ENCODE measurements around the gene ERBB4. TPM values are rescaled to one million over a fixed set of nuclear protein-coding genes. Genes with fewer than 3 reads are reported as not detected.

The ERBB4 gene
- total RNA-seq, 1 donor from 2014 or later = 0.36 TPM

DNA sequence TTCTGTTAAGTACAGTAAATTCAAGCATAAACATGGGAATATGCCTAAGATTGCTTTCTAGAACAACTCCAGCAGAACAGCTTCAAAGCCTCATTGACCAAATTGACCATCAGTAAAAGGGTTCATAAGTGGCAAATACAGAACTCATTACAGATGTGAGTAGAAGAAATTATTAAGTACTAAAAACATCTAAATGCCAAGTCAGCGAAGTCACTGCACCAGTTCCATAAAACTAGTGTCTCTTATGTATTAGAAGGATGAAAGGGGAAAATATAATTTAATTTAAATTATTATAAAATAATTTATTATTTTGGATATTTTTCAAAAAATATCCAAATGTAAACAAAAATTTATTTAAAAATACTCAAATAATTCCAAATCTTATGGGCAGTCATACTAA lies 553.2 kb downstream of the ERBB4 start:
- no peak overlapping the region for H3K27ac Mint-ChIP-seq (ENCODE audit: unreplicated experiment)

DNA sequence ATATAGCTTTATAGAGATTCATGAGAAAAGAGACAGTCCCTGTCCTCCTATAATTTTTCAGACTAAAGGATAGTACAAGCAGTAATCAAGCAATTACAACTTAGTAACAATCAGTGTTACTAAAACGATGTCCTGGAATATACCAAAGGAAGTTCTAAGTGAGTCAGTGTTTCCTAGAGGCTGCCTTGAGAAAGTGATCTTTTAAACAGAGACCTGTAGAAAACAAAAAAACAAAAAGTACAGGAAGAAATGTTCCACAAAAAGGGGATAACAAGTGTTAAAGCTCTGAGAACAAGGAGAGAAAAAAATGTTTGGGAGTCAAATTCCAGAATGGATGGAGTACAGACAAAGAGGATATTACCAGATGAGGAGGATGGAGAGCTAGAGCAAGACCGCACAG lies 556.4 kb downstream of the ERBB4 start:
- H3K4me1 Mint-ChIP-seq (ENCODE audit: unreplicated experiment) = peaks cover 3% of the 10 kb centered on the region
- no peak overlapping the region for H3K27ac Mint-ChIP-seq (ENCODE audit: unreplicated experiment)
- TF ChIP-seq, protein P1, sequence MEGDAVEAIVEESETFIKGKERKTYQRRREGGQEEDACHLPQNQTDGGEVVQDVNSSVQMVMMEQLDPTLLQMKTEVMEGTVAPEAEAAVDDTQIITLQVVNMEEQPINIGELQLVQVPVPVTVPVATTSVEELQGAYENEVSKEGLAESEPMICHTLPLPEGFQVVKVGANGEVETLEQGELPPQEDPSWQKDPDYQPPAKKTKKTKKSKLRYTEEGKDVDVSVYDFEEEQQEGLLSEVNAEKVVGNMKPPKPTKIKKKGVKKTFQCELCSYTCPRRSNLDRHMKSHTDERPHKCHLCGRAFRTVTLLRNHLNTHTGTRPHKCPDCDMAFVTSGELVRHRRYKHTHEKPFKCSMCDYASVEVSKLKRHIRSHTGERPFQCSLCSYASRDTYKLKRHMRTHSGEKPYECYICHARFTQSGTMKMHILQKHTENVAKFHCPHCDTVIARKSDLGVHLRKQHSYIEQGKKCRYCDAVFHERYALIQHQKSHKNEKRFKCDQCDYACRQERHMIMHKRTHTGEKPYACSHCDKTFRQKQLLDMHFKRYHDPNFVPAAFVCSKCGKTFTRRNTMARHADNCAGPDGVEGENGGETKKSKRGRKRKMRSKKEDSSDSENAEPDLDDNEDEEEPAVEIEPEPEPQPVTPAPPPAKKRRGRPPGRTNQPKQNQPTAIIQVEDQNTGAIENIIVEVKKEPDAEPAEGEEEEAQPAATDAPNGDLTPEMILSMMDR (IDR thresholded peaks at IDR 0.05; ENCODE audit: unreplicated experiment) = no peak
- H3K36me3 Mint-ChIP-seq (ENCODE audit: low read depth, unreplicated experiment) = no peaks in the 10 kb centered on the region
- H3K4me3 Mint-ChIP-seq (ENCODE audit: unreplicated experiment) = no peak overlapping the region
- DNase-seq (ENCODE audit: low spot score) = no peak
- peaks cover 2% of the 10 kb centered on the region for H3K27me3 Mint-ChIP-seq (ENCODE audit: unreplicated experiment)
- H3K9me3 Mint-ChIP-seq (ENCODE audit: unreplicated experiment) = no peaks in the 10 kb centered on the region

More for the DNA sequence above, 553.2 kb downstream of the ERBB4 start:
- Mint-ChIP-seq H3K4me1 (ENCODE audit: unreplicated experiment) (peaks cover 3% of the 10 kb centered on the region), H3K27me3 (ENCODE audit: unreplicated experiment) (peaks cover 2% of the 10 kb centered on the region), H3K4me3 (ENCODE audit: unreplicated experiment) (no peak overlapping the region), H3K36me3 (ENCODE audit: low read depth, unreplicated experiment) (no peaks in the 10 kb centered on the region), H3K9me3 (ENCODE audit: unreplicated experiment) (no peaks in the 10 kb centered on the region)
- DNase-seq (ENCODE audit: low spot score) = no peak
- TF ChIP-seq, protein P1 (IDR thresholded peaks at IDR 0.05; ENCODE audit: unreplicated experiment) = no peak

DNA sequence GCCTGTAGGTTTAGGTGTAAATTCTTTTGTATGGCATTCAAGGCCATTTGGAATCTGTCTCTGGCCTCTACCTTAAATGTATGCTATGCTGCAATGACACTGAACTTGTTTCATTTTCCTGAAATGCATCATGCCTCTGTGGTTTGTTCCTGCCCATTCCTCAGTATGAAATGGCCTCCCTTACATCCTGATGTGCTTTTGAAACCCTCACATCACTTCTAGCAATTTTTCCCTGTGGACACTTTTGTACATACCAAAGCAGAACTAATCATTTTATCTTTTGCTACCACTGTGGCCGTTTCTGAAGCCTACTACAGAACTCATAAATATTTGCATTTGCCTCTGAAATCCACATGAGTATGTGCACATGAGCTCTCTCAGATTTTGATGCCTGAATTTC lies 557.2 kb downstream of the ERBB4 start:
- Mint-ChIP-seq H3K4me1 (ENCODE audit: unreplicated experiment) (peaks cover 3% of the 10 kb centered on the region), H3K27me3 (ENCODE audit: unreplicated experiment) (peaks cover 2% of the 10 kb centered on the region), H3K27ac (ENCODE audit: unreplicated experiment) (no peak overlapping the region), H3K9me3 (ENCODE audit: unreplicated experiment) (no peaks in the 10 kb centered on the region), H3K4me3 (ENCODE audit: unreplicated experiment) (no peak overlapping the region), H3K36me3 (ENCODE audit: low read depth, unreplicated experiment) (no peaks in the 10 kb centered on the region)
- no peak for DNase-seq (ENCODE audit: low spot score)
- TF ChIP-seq, protein P1 (IDR thresholded peaks at IDR 0.05; ENCODE audit: unreplicated experiment) = no peak

DNA sequence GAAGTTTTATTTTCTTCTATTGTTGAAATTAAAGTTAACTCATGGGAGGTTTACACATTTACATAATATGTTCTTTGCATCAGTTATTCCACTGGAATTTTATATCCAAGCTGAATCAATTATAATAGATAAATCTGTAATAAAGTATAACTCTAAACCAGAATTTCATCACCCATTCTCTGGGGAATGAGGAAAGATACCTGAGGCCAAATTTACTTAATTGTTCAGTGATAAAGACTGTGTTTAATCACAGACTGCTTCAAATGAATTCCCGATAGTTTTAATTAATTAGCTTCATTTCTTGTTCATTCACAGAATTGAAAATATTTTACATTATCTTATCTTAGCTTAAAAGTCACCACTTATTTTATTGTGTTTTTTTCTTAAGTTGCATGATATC lies 562.5 kb downstream of the ERBB4 start:
- no peak overlapping the region for H3K27ac Mint-ChIP-seq (ENCODE audit: unreplicated experiment)
- no peaks in the 10 kb centered on the region for H3K27me3 Mint-ChIP-seq (ENCODE audit: unreplicated experiment)
- DNase-seq (ENCODE audit: low spot score) = no peak
- H3K4me1 Mint-ChIP-seq (ENCODE audit: unreplicated experiment) = no peaks in the 10 kb centered on the region
- H3K9me3 Mint-ChIP-seq (ENCODE audit: unreplicated experiment) = no peaks in the 10 kb centered on the region
- no peaks in the 10 kb centered on the region for H3K36me3 Mint-ChIP-seq (ENCODE audit: low read depth, unreplicated experiment)
- no peak overlapping the region for H3K4me3 Mint-ChIP-seq (ENCODE audit: unreplicated experiment)
- TF ChIP-seq, protein P1 (IDR thresholded peaks at IDR 0.05; ENCODE audit: unreplicated experiment) = no peak

DNA sequence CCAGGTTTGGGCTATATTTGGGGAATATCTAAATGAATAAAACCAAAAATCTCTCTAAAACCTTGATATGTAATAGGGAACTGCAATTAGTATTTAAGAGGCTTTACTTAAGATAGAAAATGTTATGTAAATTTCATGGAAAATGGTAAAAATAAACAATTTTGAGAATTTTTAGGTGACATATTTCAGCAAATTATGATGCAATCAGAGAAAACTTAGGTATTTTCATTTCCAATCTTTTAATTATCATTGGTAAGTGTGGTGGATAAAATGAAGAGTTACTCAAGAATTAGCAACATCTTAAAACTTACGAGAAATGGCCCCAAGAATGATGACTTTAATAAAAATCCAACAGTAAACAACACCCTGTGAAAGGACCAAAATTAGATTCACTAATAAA lies 571.4 kb downstream of the ERBB4 start:
- TF ChIP-seq, protein P1 (IDR thresholded peaks at IDR 0.05; ENCODE audit: unreplicated experiment) = no peak
- H3K27me3 Mint-ChIP-seq (ENCODE audit: unreplicated experiment) = peaks cover 1% of the 10 kb centered on the region
- no peak overlapping the region for H3K27ac Mint-ChIP-seq (ENCODE audit: unreplicated experiment)
- no peak for DNase-seq (ENCODE audit: low spot score)
- no peaks in the 10 kb centered on the region for H3K4me1 Mint-ChIP-seq (ENCODE audit: unreplicated experiment)
- no peaks in the 10 kb centered on the region for H3K36me3 Mint-ChIP-seq (ENCODE audit: low read depth, unreplicated experiment)
- H3K9me3 Mint-ChIP-seq (ENCODE audit: unreplicated experiment) = no peaks in the 10 kb centered on the region
- H3K4me3 Mint-ChIP-seq (ENCODE audit: unreplicated experiment) = no peak overlapping the region
